H9 (cell line): ENCODE results near the gene LIPC. TPM values are rescaled to one million over a fixed set of nuclear protein-coding genes. Genes with fewer than 3 reads are reported as not detected.

Source experiments
- DNase-seq: peaks from one replicate; pipeline ENCODE4 v3.0.0-alpha.2; 2017
- H2AFZ ChIP-seq: one replicate; pipeline ENCODE4 v1.6.1; 2013; ENCODE audit warnings: mild to moderate bottlenecking, low read length, control low read depth, moderate library complexity
- H2AK5ac ChIP-seq: 2 replicates; pipeline ENCODE4 v1.6.1; 2013; ENCODE audit warnings: low read length, control low read depth, mixed read lengths; ENCODE audit not compliant: insufficient read length
- H2BK120ac ChIP-seq: one replicate; pipeline ENCODE4 v1.6.1; 2013; ENCODE audit warnings: low read depth, mild to moderate bottlenecking, low read length, control low read depth, inconsistent platforms; ENCODE audit not compliant: poor library complexity, severe bottlenecking
- H2BK12ac ChIP-seq: 2 replicates; pipeline ENCODE4 v1.6.1; 2013; ENCODE audit warnings: low read length, control low read depth, mixed read lengths, low read depth; ENCODE audit not compliant: insufficient read length
- H2BK15ac ChIP-seq: 2 replicates; pipeline ENCODE4 v1.6.1; 2013; ENCODE audit warnings: low read depth, low read length, control low read depth
- H2BK20ac ChIP-seq: one replicate; pipeline ENCODE4 v1.6.1; 2013; ENCODE audit warnings: low read depth, mild to moderate bottlenecking, low read length, control low read depth, inconsistent platforms; ENCODE audit not compliant: poor library complexity, severe bottlenecking
- H2BK5ac ChIP-seq: 2 replicates; pipeline ENCODE4 v1.6.1; 2013; ENCODE audit warnings: low read length, control low read depth, mixed read lengths; ENCODE audit not compliant: insufficient read length
- H3K14ac ChIP-seq: 2 replicates; pipeline ENCODE4 v1.6.1; 2013; ENCODE audit warnings: low read length, control low read depth; ENCODE audit not compliant: insufficient read depth
- H3K18ac ChIP-seq: 2 replicates; pipeline ENCODE4 v1.6.1; 2013; ENCODE audit warnings: low read depth, mild to moderate bottlenecking, mixed read lengths, low read length, control low read depth; ENCODE audit not compliant: insufficient read length
- H3K23ac ChIP-seq: 2 replicates; pipeline ENCODE4 v1.6.1; 2013; ENCODE audit warnings: low read length, control low read depth, mixed read lengths, low read depth; ENCODE audit not compliant: insufficient read length
- H3K23me2 ChIP-seq: 2 replicates; pipeline ENCODE4 v1.6.1; 2013; ENCODE audit warnings: low read depth, mild to moderate bottlenecking, mixed read lengths, low read length, control low read depth; ENCODE audit not compliant: insufficient read length, poor library complexity, severe bottlenecking
- H3K27ac ChIP-seq: 2 replicates; pipeline ENCODE4 v1.5.1; 2013; ENCODE audit warnings: low read length, control low read depth, mixed read lengths, low read depth; ENCODE audit not compliant: insufficient read length
- H3K27me3 ChIP-seq: 2 replicates; pipeline ENCODE4 v1.6.1; 2013; ENCODE audit warnings: low read length, control low read depth, inconsistent platforms; ENCODE audit not compliant: insufficient read depth
- H3K4ac ChIP-seq: 2 replicates; pipeline ENCODE4 v1.6.1; 2013; ENCODE audit warnings: low read depth, mild to moderate bottlenecking, control low read depth, inconsistent platforms, low read length, moderate library complexity
- H3K4me1 ChIP-seq: 2 replicates; pipeline ENCODE4 v1.6.1; 2013; ENCODE audit warnings: low read length, control low read depth, inconsistent platforms; ENCODE audit not compliant: insufficient read depth
- H3K4me2 ChIP-seq: 2 replicates; pipeline ENCODE4 v1.6.1; 2013; ENCODE audit warnings: low read length, control low read depth, mixed read lengths; ENCODE audit not compliant: insufficient read length, insufficient read depth
- H3K56ac ChIP-seq: 2 replicates; pipeline ENCODE4 v1.6.1; 2013; ENCODE audit warnings: low read depth, mild to moderate bottlenecking, mixed read lengths, low read length, control low read depth; ENCODE audit not compliant: insufficient read length
- H3K79me1 ChIP-seq: 2 replicates; pipeline ENCODE4 v1.6.1; 2013; ENCODE audit warnings: low read depth, mild to moderate bottlenecking, moderate library complexity, low read length, control low read depth, inconsistent platforms; ENCODE audit not compliant: insufficient read depth, poor library complexity, severe bottlenecking
- H3K79me2 ChIP-seq: 2 replicates; pipeline ENCODE4 v1.6.1; 2013; ENCODE audit warnings: low read length, control low read depth, inconsistent platforms; ENCODE audit not compliant: insufficient read depth
- H3K9ac ChIP-seq: 2 replicates; pipeline ENCODE4 v1.6.1; 2013; ENCODE audit warnings: low read length, control low read depth, mixed read lengths; ENCODE audit not compliant: insufficient read length; ENCODE audit errors: extremely low read depth
- H3K9me3 ChIP-seq: one replicate; pipeline ENCODE4 v1.6.1; 2013; ENCODE audit warnings: low read depth, low read length, inconsistent platforms; ENCODE audit not compliant: control insufficient read depth
- H3T11ph ChIP-seq: one replicate; pipeline ENCODE4 v1.6.1; 2013; ENCODE audit warnings: mild to moderate bottlenecking, low read length, control low read depth, inconsistent platforms
- H4K20me1 ChIP-seq: one replicate; pipeline ENCODE4 v1.6.1; 2013; ENCODE audit not compliant: control insufficient read depth, insufficient read length, insufficient read depth
- H4K5ac ChIP-seq: 2 replicates; pipeline ENCODE4 v1.6.1; 2013; ENCODE audit warnings: low read depth, mild to moderate bottlenecking, mixed read lengths, low read length, control low read depth; ENCODE audit not compliant: insufficient read length
- H4K8ac ChIP-seq: replicated peaks from 2 replicates; pipeline ENCODE4 v1.6.1; 2013; ENCODE audit warnings: low read length, control low read depth, mixed read lengths, low read depth; ENCODE audit not compliant: insufficient read length
- H4K91ac ChIP-seq: 2 replicates; pipeline ENCODE4 v1.6.1; 2013; ENCODE audit warnings: low read depth, mild to moderate bottlenecking, moderate library complexity, mixed read lengths, low read length, control low read depth; ENCODE audit not compliant: insufficient read length
- H3K27ac Mint-ChIP-seq, 3 experiments: 2 replicates in 2 of 3; 3 replicates in 1 of 3; pipeline ENCODE4 v1.8.0; 2020 to 2021; ENCODE audit warnings: mixed read lengths in 3 of 3, mild to moderate bottlenecking in 1 of 3, moderate library complexity in 1 of 3
- H3K27me3 Mint-ChIP-seq: 2 replicates; pipeline ENCODE4 v1.8.0; 2021; ENCODE audit warnings: low read depth, mild to moderate bottlenecking, moderate library complexity, mixed read lengths
- H3K36me3 Mint-ChIP-seq, 3 experiments: 2 replicates in 2 of 3; 3 replicates in 1 of 3; pipeline ENCODE4 v1.8.0; 2020 to 2021; ENCODE audit warnings: low read depth in 3 of 3, mixed read lengths in 3 of 3; ENCODE audit not compliant: insufficient read depth in 1 of 3
- H3K4me1 Mint-ChIP-seq, 2 experiments: 2 replicates each; pipeline ENCODE4 v1.8.0; 2020; ENCODE audit warnings: mixed read lengths in 2 of 2
- H3K4me3 Mint-ChIP-seq, 2 experiments: 2 replicates in 1 of 2; 3 replicates in 1 of 2; pipeline ENCODE4 v1.8.0; 2020 to 2021; ENCODE audit warnings: mild to moderate bottlenecking in 2 of 2, mixed read lengths in 2 of 2, moderate library complexity in 1 of 2
- H3K9me3 Mint-ChIP-seq, 2 experiments: 2 replicates in 1 of 2; 3 replicates in 1 of 2; pipeline ENCODE4 v1.8.0; 2020; ENCODE audit warnings: mild to moderate bottlenecking in 2 of 2, mixed read lengths in 2 of 2, moderate library complexity in 1 of 2
- CTCF ChIP-seq: fragments of 200-600 bp; sonication (generic); conservative IDR thresholded peaks from 3 replicates; pipeline ENCODE4 v1.8.0; 2021; ENCODE audit warnings: antibody characterized with exemption, mild to moderate bottlenecking
- WGBS: extraction: QIAGEN DNeasy Blood & Tissue Kit; methylation state at CpG from one replicate; pipeline ENCODE4 v1.1.7; 2013; ENCODE audit warnings: missing lambda C conversion rate, low lambda C conversion rate, mixed read lengths; ENCODE audit not compliant: insufficient read length; ENCODE audit errors: extremely low coverage; 5-methylcytosine and 5-hydroxymethylcytosine counted together
- total RNA-seq: library from RNA; stranded (reverse); gene quantifications from 2 replicates; pipeline ENCODE4 v1.2.1, GENCODE V29; 2021

LIPC gene
- total RNA-seq, 1 experiment from 2014 or later = not detected

GRCh38 chr15:58436552-58436951, 4.8 kb downstream of the LIPC start:
- Histone ChIP-seq H3K79me1 (no peaks in the 10 kb centered on the region), H2AK5ac (no peak overlapping the region), H4K5ac (no peak overlapping the region), H4K91ac (no peak overlapping the region), H3K27ac (no peak overlapping the region), H2BK15ac (no peak overlapping the region), H3K23me2 (no peaks in the 10 kb centered on the region), H3K18ac (no peak overlapping the region), H3K4ac (no peak overlapping the region), H3T11ph (no peak overlapping the region), H3K4me2 (no peak overlapping the region), H3K9me3 (no peaks in the 10 kb centered on the region), H2BK5ac (no peak overlapping the region), H3K23ac (no peak overlapping the region), H2BK12ac (no peak overlapping the region), H3K79me2 (no peaks in the 10 kb centered on the region), H4K8ac (no peak overlapping the region), H2BK120ac (no peak overlapping the region), H2AFZ (no peak overlapping the region), H4K20me1 (no peaks in the 10 kb centered on the region), H3K27me3 (no peaks in the 10 kb centered on the region), H2BK20ac (no peak overlapping the region), H3K14ac (no peak overlapping the region), H3K56ac (no peak overlapping the region), H3K4me1 (peaks cover 3% of the 10 kb centered on the region; the same call in 1 of the 2 replicates), H3K9ac (no peak overlapping the region)
- Mint-ChIP-seq H3K4me3 (no peak overlapping the region), H3K9me3 (no peaks in the 10 kb centered on the region; a peak in 1 of 5 replicates), H3K27me3 (no peaks in the 10 kb centered on the region; the same call in 1 of the 2 replicates), H3K36me3 (no peaks in the 10 kb centered on the region), H3K27ac (no peak overlapping the region), H3K4me1 (peaks cover 32 to 35% of the 10 kb centered on the region in 2 experiments)
- TF ChIP-seq CTCF = no peak
- WGBS = no CpG with 5 or more reads among the region's 4 CpGs
- no peak for DNase-seq
